HepG2 (cell line): Measurements from ENCODE around the gene PRKCE. TPM values are rescaled to one million over a fixed set of nuclear protein-coding genes. Genes with fewer than 3 reads are reported as not detected.

ENCODE experiments used
- ATAC-seq: fragments of 200-7000 bp; cut with Tn5 transposase; 3 replicates; pipeline ENCODE4 v1.9.1; 2020; ENCODE audit warnings: mild to moderate bottlenecking, moderate library complexity
- BruUV-seq: library from RNA; stranded (reverse); fragments of 400-500 nt; replicated peaks from 2 replicates; lab custom pipeline; 2021; lab: Mats Ljungman, UMichigan
- CTCF ChIA-PET: fragments of 300-600 bp; formaldehyde crosslinking; extraction: SDS; loops from one replicate; lab custom pipeline; 2021; ENCODE audit warnings: low total read pairs, inconsistent platforms, low intra/inter-chr PET ratio; lab: Yijun Ruan, JAX
- POLR2A ChIA-PET: fragments of 350-600 bp; sonication (Branson Sonifier 250); formaldehyde crosslinking; loops from one replicate; lab custom pipeline; 2020; ENCODE audit warnings: antibody characterized with exemption, inconsistent platforms; lab: Yijun Ruan, JAX
- DNase-seq: peaks from one replicate; pipeline ENCODE4 v3.0.0-alpha.2; 2015; ENCODE audit warnings: low spot score
- FAIRE-seq: peaks from 3 replicates; lab custom pipeline; 2011; peaks lifted over from hg19 to GRCh38; lab: Jason Lieb, UNC
- H2AFZ ChIP-seq: one replicate; pipeline ENCODE4 v1.6.1; 2011; ENCODE audit warnings: low read length, inconsistent platforms
- H3K27ac ChIP-seq: fragments of 300-600 bp; 3 replicates; pipeline ENCODE4 v1.8.0; 2011; ENCODE audit warnings: mixed run types, mild to moderate bottlenecking, mixed read lengths, low read length, inconsistent platforms; ENCODE audit not compliant: insufficient read depth; ENCODE audit errors: extremely low read length
- H3K27me3 ChIP-seq, 2 experiments: fragments of 200-600 bp in 1 of 2; 2 replicates in 1 of 2; 3 replicates in 1 of 2; pipeline versions ENCODE4 v1.6.0 to v1.8.0; 2011; ENCODE audit warnings: low read length in 2 of 2, mild to moderate bottlenecking in 2 of 2, moderate library complexity in 2 of 2, inconsistent platforms in 1 of 2; ENCODE audit not compliant: insufficient read depth in 2 of 2, control insufficient read depth in 1 of 2
- H3K36me3 ChIP-seq, 2 experiments: fragments of 200-600 bp in 1 of 2; replicated peaks in 1 of 2; 2 replicates in 1 of 2; 3 replicates in 1 of 2; pipeline versions ENCODE4 v1.5.1 to v1.8.0; 2011; ENCODE audit warnings: low read length in 2 of 2, inconsistent platforms in 1 of 2; ENCODE audit not compliant: insufficient read depth in 2 of 2, control insufficient read depth in 1 of 2
- H3K4me1 ChIP-seq: 2 replicates; pipeline ENCODE4 v1.5.1; 2012; ENCODE audit warnings: low read length, inconsistent platforms; ENCODE audit not compliant: insufficient read depth
- H3K4me2 ChIP-seq: 2 replicates; pipeline ENCODE4 v1.6.0; 2011; ENCODE audit warnings: low read depth, low read length, inconsistent platforms
- H3K4me3 ChIP-seq, 3 experiments: fragments of 200-600 bp in 1 of 3; sonication (generic), shearing (Covaris generic) in 1 of 3; replicated peaks in 1 of 3; 2 replicates each; pipeline ENCODE4 v1.5.1; 2011 to 2016; ENCODE audit warnings: low read length in 3 of 3, inconsistent platforms in 2 of 3, low read depth in 2 of 3, mild to moderate bottlenecking in 2 of 3, control low read depth in 1 of 3, mixed read lengths in 1 of 3; ENCODE audit not compliant: insufficient read depth in 1 of 3
- H3K79me2 ChIP-seq: one replicate; pipeline ENCODE4 v1.6.1; 2011; ENCODE audit warnings: low read length, inconsistent platforms; ENCODE audit not compliant: insufficient read depth
- H3K9ac ChIP-seq: 2 replicates; pipeline ENCODE4 v1.6.0; 2011; ENCODE audit warnings: mild to moderate bottlenecking, low read depth, low read length, inconsistent platforms; ENCODE audit not compliant: insufficient read depth
- H3K9me3 ChIP-seq: 2 replicates; pipeline ENCODE4 v1.5.1; 2012; ENCODE audit warnings: mild to moderate bottlenecking, low read length
- H4K20me1 ChIP-seq: 2 replicates; pipeline ENCODE4 v1.6.0; 2011; ENCODE audit warnings: inconsistent platforms, mild to moderate bottlenecking, low read length, moderate library complexity; ENCODE audit not compliant: insufficient read depth
- ARNT2 ChIP-seq: sonication (generic); formaldehyde crosslinking; IDR thresholded peaks from 2 replicates; pipeline ENCODE4 v1.8.0; 2022; ENCODE audit warnings: mild to moderate bottlenecking, low read depth, missing genetic modification reagents, moderate library complexity
- ATM ChIP-seq: fragments of 450-650 bp; IDR thresholded peaks from 2 replicates; pipeline ENCODE4 v1.7.1; 2017; ENCODE audit warnings: mild to moderate bottlenecking, borderline replicate concordance
- BCL6 ChIP-seq: IDR thresholded peaks from 2 replicates; pipeline ENCODE4 v1.6.1; 2016; ENCODE audit warnings: missing genetic modification reagents, missing compliant biosample characterization
- CEBPB ChIP-seq: IDR thresholded peaks from 2 replicates; pipeline ENCODE4 v1.6.1; 2011; ENCODE audit warnings: low read depth, low read length, improper control_type of control experiment, borderline replicate concordance
- HMG20A ChIP-seq: IDR thresholded peaks from 2 replicates; pipeline ENCODE4 v1.6.1; 2016; ENCODE audit warnings: borderline replicate concordance
- HOXA7 ChIP-seq: sonication (generic); formaldehyde crosslinking; IDR thresholded peaks from 2 replicates; pipeline ENCODE4 v1.8.1; 2022; ENCODE audit warnings: mild to moderate bottlenecking, missing genetic modification reagents, moderate library complexity
- HOXA9 ChIP-seq: sonication (generic); formaldehyde crosslinking; IDR thresholded peaks from 2 replicates; pipeline ENCODE4 v1.8.1; 2022; ENCODE audit warnings: missing genetic modification reagents, mild to moderate bottlenecking, moderate library complexity, borderline replicate concordance
- KAT2B ChIP-seq: fragments of 150-350 bp; IDR thresholded peaks from 2 replicates; pipeline ENCODE4 v1.6.1; 2014; ENCODE audit warnings: low read depth, low read length, borderline replicate concordance
- MNT ChIP-seq: fragments of 450-650 bp; IDR thresholded peaks from 2 replicates; pipeline ENCODE4 v1.6.1; 2016
- NFKBIZ ChIP-seq: IDR thresholded peaks from 2 replicates; pipeline ENCODE4 v1.6.1; 2018; ENCODE audit warnings: missing genetic modification reagents, missing compliant biosample characterization
- ONECUT2 ChIP-seq: sonication (generic); formaldehyde crosslinking; IDR thresholded peaks from 2 replicates; pipeline ENCODE4 v1.4.0; 2020; ENCODE audit warnings: missing genetic modification reagents
- PRDM10 ChIP-seq: sonication (generic); formaldehyde crosslinking; IDR thresholded peaks from 2 replicates; pipeline ENCODE4 v1.4.0; 2020; ENCODE audit warnings: low read depth, missing genetic modification reagents
- RAD51 ChIP-seq: fragments of 450-650 bp; IDR thresholded peaks from 2 replicates; pipeline ENCODE4 v1.6.1; 2016; ENCODE audit warnings: borderline replicate concordance
- SPEN ChIP-seq: sonication (generic); formaldehyde crosslinking; IDR thresholded peaks from 2 replicates; pipeline ENCODE4 v1.5.1; 2020; ENCODE audit warnings: low read depth, mild to moderate bottlenecking, missing genetic modification reagents
- SRY ChIP-seq: sonication (generic); formaldehyde crosslinking; IDR thresholded peaks from 2 replicates; pipeline ENCODE4 v1.8.0; 2022; ENCODE audit warnings: mild to moderate bottlenecking, missing genetic modification reagents
- XRCC5 ChIP-seq: fragments of 200-400 bp; formaldehyde crosslinking; optimal IDR thresholded peaks from 2 replicates; pipeline ENCODE3; 2017; ENCODE audit warnings: mild to moderate bottlenecking, low read length
- ZFP82 ChIP-seq: sonication (generic); formaldehyde crosslinking; IDR thresholded peaks from 2 replicates; pipeline ENCODE4 v1.5.1; 2020; ENCODE audit warnings: mild to moderate bottlenecking, missing genetic modification reagents, borderline replicate concordance
- ZNF468 ChIP-seq: sonication (generic); formaldehyde crosslinking; IDR thresholded peaks from 2 replicates; pipeline ENCODE4 v1.8.0; 2022; ENCODE audit warnings: mild to moderate bottlenecking, moderate library complexity, missing genetic modification reagents
- ZNF546 ChIP-seq: sonication (generic); formaldehyde crosslinking; conservative IDR thresholded peaks from 2 replicates; pipeline ENCODE4 v1.8.1; 2023; ENCODE audit warnings: mild to moderate bottlenecking, missing genetic modification reagents
- ZNF615 ChIP-seq: sonication (generic); formaldehyde crosslinking; IDR thresholded peaks from 2 replicates; pipeline ENCODE4 v1.5.0; 2020; ENCODE audit warnings: mild to moderate bottlenecking, missing genetic modification reagents, borderline replicate concordance
- ZNF773 ChIP-seq: sonication (generic); formaldehyde crosslinking; IDR thresholded peaks from 2 replicates; pipeline ENCODE4 v1.4.0; 2020; ENCODE audit warnings: missing genetic modification reagents, borderline replicate concordance
- ZNF841 ChIP-seq: sonication (generic); formaldehyde crosslinking; IDR thresholded peaks from 2 replicates; pipeline ENCODE4 v1.8.1; 2023; ENCODE audit warnings: missing genetic modification reagents, borderline replicate concordance
- WGBS: methylation state at CpG from one replicate; pipeline ENCODE4 v1.1.6; 2017; ENCODE audit warnings: low lambda C conversion rate; 5-methylcytosine and 5-hydroxymethylcytosine counted together
- in situ Hi-C: cut with HindIII; loops from 2 replicates; pipeline ENCODE4 v1.10.0; 2017; ENCODE audit warnings: low pct_unique_long_range_greater_than_20kb; ENCODE audit not compliant: extremely low pct_ligation_motif_present
- intact Hi-C: fragments of 100-400 bp; cut with micrococcal nuclease; formaldehyde crosslinking; loops from one replicate; pipeline ENCODE4 v1.10.0; 2022; ENCODE audit not compliant: unreplicated experiment
- polyA plus RNA-seq, 8 experiments: library from polyadenylated mRNA; depleted of rRNA in 3 of 8; stranded (reverse) in 7 of 8; unstranded in 1 of 8; fragments of >200 nt; fragmentation: Illumina TruSeq in 4 of 8; extraction: Trizol in 4 of 8; gene quantifications; 2 replicates each; pipeline versions ENCODE4 v1.2.1 to v1.2.3, GENCODE V29; 2011 to 2016; ENCODE audit warnings: low read depth in 4 of 8, missing spikeins in 1 of 8, mixed read lengths in 1 of 8; ENCODE audit not compliant: insufficient read depth in 1 of 8
- total RNA-seq, 5 experiments: library from RNA; depleted of rRNA; stranded (reverse); fragments of >200 nt; fragmentation: Illumina TruSeq; extraction: Trizol; gene quantifications; 2 replicates each; pipeline ENCODE4 v1.2.3, GENCODE V29; 2016; ENCODE audit warnings: low read depth in 1 of 5

Gene PRKCE
- total and polyA plus RNA-seq, 2 of the 13 experiments (the other 11 are each of a cell fraction or from before 2014, with no cell fraction given), result 1.0 to 3.9 TPM

GRCh38 chr2:46187112-46187618, 535.7 kb downstream of the PRKCE start:
- CTCF ChIA-PET, result interaction anchor here (0.6 kb wide), 1 partner anchor 75 kb away, joined by 4 read pairs; no protein-coding TSS in a partner anchor
- Histone ChIP-seq H3K4me2 (peak overlapping the region; percentile 56), H3K27me3 (no peaks in the 10 kb centered on the region), H3K9me3 (no peaks in the 10 kb centered on the region), H3K36me3 (no peaks in the 10 kb centered on the region), H3K79me2 (no peaks in the 10 kb centered on the region), H2AFZ (no peak overlapping the region), H3K4me3 (peak overlapping the region in 2 of 3 experiments; percentile 19 to 26; a peak in 3 of 6 replicates), H3K9ac (peak overlapping the region; percentile 6; the same call in 1 of the 2 replicates), H3K27ac (peak overlapping the region; percentile 7), H4K20me1 (no peaks in the 10 kb centered on the region), H3K4me1 (peaks cover 12% of the 10 kb centered on the region)
- DNase-seq (peak; percentile 86), ATAC-seq (peak; percentile 98), FAIRE-seq (peak; percentile 98)
- in situ Hi-C loops, result no loop called here
- intact Hi-C loops, result no loop called here
- 4% methylated on average over 6 of the region's 6 CpGs for WGBS
- no TSS peak for BruUV-seq
- POLR2A ChIA-PET, result no interaction called here
- TF ChIP-seq NFKBIZ (CRISPR knock-in tag) (no peak), ZFP82 (no peak), HMG20A (CRISPR knock-in tag) (no peak; the same call in 1 of the 2 replicates), ZNF773 (CRISPR knock-in tag) (no peak), RAD51 (no peak), BCL6 (peak; percentile 27; the same call in 1 of the 2 replicates), MNT (no peak), PRDM10 (CRISPR knock-in tag) (no peak), ARNT2 (CRISPR knock-in tag) (no peak), ONECUT2 (CRISPR knock-in tag) (no peak), KAT2B (no peak), SRY (CRISPR knock-in tag) (no peak), CEBPB (no peak), SPEN (CRISPR knock-in tag) (peak; percentile 52; the same call in 1 of the 2 replicates), HOXA7 (CRISPR knock-in tag) (no peak), HOXA9 (CRISPR knock-in tag) (no peak), ZNF615 (CRISPR knock-in tag) (0 out of 2 replicates have a peak, but pooled peaks have one; percentile 62), ATM (no peak), ZNF468 (no peak), ZNF546 (CRISPR knock-in tag) (no peak), ZNF841 (no peak), XRCC5 (peak; percentile 61)
